Brain pericyte (primary cell): ENCODE data around the gene SEC14L5.

Source experiments
- DNase-seq: peaks from one replicate; pipeline ENCODE4 v3.0.0-alpha.2; 2012; ENCODE audit warnings: low read depth, low spot score

SEC14L5 gene

DNA sequence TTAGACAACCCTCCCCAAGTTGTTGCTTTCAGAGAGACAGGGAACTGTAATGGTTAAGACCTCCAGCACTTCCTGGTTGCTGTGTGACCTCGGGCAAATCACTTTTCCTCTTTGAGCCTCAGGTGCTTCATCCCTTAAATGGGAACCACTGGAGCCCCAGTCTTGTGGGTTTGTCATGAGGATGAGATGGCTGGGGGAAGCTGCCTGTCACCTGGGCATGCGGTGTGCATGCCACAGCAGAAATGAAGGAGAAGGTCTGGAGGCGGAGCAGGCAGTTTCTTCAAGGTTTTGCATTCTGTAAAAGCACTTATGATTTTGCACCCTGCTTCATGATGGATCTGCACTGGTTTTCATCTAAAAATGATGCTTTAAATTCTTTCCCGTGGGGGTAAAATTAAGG, 53.5 kb downstream of the SEC14L5 start:
- DNase-seq: no peak

DNA sequence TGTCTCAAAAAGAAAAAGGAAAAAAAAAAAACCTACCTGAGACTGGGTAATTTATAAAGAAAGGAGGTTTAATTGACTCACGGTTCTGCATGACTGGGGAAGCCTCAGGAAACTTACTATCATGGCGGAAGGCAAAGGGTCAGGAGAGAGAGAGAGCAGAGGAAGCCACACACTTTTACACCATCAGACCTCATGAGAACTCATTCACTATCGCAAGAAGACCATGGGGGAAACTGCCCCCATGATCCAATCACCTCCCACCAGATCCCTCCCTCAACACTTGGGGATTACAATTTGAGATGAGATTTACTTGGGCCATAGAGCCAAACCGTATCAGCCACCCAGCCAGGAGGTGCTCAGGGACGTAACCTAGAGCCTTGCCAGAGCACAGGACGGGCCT, 54.8 kb downstream of the SEC14L5 start:
- no peak for DNase-seq

DNA sequence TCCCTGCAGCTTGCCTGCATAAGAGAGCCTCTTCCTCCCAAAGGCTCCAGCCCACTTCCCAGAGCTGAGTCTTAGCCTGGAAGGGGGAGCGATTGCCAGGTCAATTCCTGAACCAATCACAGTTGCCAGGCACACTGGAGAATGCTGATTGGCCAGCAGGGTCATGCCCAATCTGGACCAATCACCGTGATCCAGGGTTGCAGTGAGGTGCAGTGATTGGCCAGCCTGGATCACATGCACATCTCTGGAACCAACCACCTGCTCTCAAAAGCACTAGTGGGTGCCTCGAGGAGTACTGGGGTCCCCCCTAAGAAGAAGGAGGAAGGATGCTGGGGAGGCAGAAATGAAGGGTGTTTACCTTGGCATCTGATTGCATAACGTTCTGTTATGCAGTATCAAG, 57.2 kb downstream of the SEC14L5 start:
- no peak for DNase-seq

DNA sequence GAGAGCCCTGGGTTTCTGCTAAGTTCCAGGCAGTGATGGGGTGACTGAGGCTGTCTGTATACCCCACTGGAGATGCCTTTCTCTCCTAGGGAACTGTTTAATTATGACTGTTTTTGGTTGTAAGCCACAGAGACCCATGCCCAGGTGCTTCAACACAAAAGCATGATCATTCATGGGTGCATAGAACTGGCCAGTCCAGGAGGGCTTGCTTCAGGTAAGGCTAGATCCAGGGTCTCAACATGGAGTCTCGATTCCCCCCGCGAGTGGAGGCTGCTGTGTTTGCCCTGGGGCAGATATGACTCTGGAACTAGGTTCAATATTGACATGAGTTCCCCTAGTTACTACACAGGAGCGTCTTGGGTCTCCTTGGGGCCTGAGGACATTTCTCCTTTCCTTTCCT, 57.8 kb downstream of the SEC14L5 start:
- DNase-seq: no peak

DNA sequence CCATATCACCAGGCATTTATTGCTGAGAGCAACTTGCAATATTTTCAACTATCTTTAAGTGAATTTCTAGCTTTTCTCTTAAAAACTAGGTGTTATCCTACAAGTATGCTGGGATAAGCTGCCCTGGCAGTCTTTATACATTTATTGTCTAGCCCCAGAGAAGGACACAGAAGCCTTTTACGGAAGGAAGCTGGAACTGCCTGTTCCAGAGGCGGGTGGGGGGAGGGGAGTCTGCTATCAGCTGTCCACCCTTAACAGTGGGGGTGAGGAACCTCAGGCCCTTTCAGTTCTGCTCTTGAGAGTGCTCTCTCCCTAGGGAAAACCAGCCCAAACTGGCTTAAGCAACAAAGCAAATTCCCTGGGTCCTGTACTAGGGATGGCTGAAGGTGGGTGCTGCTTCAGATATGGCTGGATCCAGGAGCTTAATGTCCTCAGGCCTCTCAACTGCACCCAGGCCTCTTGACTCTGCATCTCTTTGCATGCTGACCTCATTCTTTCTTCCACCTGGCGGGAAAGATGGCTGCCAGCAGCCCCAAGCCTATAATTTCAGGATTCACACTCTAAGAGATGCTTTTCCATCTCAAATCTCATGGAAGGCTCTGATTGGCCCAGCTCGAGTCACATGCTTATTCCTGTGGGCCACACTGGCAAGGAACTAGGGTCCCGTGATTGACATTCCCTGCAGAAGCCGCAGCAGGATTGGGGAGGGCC, 59.0 kb downstream of the SEC14L5 start:
- no peak for DNase-seq

DNA sequence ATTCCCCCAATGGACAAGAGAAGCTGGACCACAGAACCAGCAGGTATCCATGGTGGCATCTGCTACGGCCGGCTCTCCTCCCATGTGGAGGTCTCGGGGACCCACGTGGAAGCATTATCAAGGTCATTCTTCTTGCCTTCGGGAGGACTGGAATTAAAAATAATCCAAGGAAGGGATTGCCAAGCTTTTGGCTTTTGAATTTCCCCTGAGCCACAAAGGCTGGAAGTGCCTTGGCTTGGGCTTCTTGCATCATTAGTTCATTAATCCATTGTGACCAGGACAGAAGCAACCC, 59.5 kb downstream of the SEC14L5 start:
- DNase-seq: no peak

DNA sequence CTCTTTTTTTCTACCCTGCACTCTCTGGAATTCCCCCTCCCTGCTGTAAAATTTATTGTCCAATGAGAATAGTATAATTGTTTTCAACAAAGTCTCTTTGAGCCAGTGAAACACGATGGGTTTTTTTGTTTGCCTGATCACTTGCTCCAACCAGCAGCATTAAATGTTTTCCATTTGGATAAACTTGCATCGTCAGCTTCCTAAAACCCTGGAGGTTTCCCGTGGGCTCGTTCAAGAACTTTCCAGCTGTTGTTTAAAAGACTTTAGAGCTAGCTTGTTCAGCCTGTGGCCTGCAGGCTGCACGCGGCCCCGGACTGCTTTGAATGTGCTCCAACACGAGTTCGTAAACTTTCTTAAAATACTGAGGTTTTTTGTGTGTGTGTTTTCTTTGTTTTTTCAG, 60.7 kb downstream of the SEC14L5 start:
- no peak for DNase-seq

DNA sequence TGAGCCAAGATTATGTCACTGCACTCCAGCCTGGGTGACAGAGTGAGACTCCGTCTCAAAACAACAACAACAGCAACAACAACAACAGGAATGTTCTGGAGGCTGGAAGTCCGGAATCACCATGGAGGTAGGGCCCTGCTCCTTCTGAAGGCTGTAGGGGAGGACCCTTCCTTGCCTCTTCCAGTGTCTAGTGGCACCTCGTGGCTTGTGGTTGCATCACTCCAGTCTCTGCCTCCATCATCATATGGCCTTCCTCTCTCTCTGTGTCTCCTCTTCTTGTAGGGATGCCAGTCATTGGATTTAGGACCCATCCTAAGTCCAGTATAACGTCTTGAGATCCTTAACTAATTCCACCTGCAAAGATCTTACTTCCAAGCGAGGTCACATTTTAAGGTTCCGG, 61.6 kb downstream of the SEC14L5 start:
- no peak for DNase-seq

DNA sequence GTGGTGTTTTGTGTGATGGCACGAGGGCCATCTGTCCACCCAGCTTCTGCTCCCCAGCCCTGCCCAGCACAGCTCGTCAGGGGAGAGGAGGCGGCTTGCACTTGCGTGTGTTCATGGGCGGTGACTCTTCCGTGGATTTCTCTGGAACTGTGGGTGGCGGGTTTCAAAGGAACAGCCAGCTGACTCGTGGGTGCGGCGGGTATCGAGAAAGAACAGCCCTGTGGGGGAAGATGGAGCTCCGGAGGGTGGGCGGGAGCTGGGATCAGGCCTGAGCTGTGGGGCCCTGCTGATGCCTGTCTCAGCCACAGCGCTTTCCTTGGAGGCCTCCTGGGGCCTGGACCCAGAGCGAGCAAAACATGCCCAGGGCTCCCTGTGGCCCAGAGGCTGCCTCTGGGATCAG, 62.4 kb downstream of the SEC14L5 start:
- no peak for DNase-seq

DNA sequence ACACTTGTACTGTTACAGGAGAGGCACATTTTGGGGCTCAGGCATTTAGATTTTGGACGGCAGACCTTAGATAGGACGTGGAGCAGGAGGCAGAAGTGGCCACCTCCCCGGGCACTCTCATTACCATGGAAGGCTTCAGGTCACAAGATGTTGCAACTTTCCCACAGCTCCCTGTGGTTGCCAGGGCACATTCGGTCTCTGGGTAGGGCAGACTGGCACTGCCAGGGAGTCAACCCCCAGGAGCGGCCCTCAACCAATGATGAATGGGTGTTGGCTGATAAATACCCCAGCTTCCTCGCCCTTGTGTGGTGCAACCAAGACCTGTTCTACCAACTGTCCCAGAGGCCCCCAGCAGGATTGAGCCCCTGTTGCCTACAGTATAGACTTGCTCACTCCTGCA, 64.4 kb downstream of the SEC14L5 start:
- DNase-seq: no peak

DNA sequence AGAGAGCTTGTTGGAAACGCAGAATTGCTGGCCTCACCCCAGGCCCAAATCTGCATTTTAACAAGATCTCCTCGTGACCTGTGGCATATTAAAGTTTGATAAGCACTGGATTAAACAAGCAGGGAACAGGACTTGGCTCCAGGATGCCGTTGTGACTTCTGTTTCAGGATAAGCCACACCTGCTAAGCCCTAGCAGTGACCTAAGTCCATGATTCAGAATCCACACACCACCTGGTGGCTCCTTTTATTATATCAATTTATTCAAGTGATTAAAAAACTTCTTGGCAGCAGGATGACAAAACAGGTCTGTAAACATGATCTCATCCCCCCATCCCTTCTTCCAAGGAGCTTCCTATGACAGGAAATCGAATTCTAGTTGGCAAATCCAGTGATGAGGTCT, 66.5 kb downstream of the SEC14L5 start:
- no peak for DNase-seq

DNA sequence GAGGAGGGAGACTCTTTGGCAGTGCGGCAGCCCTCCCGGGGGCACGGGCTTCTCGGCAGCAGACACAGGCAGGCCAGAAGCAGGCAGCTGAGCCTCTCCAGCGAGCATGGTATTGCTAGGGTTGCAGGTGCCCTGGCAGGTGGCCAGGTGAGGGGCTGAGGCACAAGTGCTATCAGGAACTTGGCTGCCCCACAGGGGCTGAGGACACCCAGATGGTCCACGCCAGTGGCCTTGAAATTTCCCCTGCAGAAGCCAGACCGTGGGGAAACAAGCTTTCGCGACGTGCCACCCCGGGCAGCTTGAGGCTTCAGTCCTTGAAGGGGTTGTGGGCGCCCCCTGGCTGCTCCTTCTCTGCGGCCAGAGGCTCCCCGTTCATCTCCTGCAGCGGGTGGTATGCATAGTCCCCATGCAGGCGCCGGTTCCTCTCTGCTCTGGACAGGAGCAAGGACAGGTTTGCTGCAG, 67.1 kb downstream of the SEC14L5 start:
- DNase-seq: no peak

DNA sequence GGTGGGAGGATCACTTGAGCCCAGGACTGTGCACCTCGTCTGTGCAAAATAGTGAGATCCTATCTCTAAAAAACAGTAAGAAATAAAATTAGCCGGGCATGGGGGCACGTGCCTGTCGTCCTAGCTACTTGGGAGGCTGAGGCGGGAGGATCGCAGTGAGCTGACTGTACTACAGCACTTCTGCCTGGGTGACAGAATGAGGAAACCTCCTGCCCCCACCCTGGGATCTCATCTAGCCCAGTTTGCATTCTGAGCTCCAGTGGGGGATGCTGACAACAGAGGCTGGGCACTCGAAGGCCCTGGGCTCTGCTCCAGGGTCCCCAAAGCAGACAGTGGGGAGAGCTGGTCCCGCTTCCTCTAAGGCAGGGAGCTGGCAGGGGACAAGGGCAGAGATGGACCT, 68.5 kb downstream of the SEC14L5 start:
- DNase-seq: no peak

DNA sequence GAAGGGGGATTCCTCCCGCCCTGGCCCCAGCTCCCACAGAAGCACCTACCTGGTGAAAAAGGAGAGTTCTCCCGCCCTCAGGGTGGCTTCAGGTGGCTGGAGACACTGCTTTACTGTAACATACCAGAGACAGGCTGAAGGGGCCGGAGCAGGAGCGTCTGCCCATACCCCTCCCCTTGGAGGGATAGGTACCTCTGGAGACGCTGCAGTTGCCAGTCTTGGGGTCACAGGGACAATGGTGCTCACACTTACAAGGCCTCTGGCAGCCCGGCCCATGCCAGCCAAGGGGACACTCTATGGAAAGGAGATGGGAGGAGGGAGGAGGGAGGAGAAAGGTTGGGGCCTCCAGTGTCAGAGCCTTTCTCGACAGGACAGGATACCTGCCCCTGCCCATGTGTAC, 69.0 kb downstream of the SEC14L5 start:
- DNase-seq: no peak

DNA sequence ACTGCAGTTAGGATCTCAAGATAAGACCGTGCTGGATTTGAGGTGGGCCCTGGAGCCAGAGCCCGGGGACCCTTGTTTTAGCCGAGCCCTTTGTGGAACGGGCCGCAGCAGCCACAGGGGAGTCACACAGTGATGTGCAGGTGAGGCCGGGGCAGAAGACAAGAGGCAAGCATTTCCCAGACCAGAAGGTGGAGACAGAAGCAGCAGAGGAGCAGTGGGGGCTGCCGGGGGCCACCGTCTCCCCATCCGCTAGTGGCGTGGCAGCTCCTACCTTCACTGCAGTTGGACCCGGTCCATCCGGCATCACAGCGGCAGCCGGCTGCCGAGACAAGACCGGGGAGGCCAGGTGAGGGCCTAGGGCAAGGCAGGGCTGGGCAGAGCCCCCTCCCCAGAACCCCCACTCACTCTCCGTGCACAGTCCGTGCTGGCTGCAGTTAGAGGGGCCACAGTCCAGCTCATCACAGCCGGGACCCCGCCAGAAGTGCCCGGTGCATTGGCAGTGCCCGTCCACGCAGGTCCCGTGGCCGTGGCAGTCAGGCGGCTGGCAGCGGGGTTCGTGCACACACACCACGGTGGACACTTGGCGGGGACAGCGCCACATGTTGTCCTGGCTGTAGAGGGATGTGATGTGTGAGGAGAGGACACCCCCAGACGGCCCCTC, 69.6 kb downstream of the SEC14L5 start:
- no peak for DNase-seq

DNA sequence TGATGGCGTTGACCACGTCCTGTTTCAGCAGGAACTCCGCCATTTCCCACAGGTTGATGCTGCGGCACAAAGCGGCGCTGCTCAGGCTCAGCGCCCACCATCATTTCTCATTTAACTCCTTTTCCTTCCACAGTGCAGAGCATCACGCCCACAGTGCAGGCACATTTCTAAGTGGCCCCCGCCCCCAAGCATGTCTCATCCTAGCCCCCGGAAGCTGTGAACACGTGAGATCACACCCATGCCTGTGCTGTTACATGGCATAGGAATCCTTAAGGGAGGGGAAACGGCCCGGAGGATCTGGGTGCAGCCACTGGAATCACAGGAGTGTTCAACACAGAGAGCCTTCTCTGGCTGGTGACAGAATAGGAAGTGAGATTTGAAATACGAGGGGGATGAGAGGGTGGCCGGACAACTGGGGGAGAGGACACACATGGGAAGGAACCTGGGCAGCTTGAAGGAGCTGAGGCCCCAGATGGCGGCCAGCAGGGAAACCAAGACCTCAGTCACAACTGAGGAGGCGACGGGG, 70.9 kb downstream of the SEC14L5 start:
- DNase-seq: no peak

DNA sequence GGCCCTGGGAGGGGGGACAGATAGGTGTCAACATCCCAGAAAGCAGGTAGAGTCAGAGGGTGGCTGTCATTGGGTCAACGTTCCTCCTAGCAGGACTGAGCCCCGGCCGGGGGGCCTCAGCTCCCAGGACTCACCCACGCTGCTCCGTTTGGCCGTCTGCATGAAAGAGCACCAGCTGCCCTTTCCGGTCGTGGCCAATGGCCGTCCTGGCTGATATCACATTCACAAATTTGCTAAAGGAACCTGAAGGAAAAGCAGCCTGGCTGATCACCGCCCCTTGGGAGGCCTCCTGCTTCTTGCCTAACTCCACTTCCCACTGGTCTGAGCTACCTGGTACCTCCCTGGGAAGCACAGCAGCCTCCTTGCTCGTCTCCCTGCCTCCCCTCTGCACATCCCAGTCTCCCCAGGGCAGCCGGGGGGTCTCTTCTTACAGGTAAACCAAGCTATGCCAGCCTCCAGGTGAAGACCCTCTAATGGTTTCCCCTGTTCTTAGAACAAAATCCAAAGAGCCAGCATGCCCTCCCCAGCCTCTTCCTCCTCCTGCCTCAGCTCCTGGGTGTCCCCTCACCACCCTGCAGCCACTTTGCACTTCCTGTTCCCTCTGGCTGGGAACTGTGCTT, 72.2 kb downstream of the SEC14L5 start:
- no peak for DNase-seq

DNA sequence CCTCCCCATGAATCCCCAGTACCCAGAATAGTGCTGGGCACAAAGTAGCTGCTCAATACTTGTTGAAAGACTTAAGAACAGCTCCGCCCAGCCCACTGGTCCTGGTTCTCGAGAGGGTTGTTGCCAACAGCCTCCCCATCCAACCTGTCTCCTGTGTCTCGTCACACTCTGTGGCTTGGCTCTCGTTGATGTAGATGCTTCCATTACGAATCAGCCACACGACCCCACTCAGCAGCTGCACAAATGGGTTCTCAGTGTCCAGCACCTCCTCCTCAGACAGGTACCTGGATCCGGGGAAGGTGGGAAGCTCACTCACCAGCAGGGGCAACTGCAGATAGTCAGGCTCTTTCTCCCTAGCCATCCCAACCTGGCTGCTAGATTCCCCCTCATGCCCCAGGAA, 73.5 kb downstream of the SEC14L5 start:
- no peak for DNase-seq

DNA sequence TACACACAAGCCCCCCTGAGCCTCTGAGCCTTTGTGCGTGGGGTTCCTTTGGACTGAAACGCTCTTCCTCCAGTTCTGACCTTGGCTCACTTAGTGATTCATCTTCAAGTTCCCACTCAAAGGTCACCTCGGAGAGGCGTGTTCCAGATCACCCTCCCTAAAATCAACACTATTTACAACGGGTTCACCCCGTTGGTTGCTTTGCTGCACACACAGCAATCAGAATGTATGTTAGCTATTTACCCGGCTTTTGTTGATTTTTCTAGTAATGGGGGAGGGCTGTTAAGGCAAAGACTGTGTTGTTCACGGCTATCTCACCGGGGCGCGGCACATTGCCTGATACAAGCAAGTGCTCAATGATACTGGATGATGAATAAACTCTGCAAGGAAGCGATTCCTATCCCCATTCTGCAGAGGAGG, 74.6 kb downstream of the SEC14L5 start:
- no peak for DNase-seq

DNA sequence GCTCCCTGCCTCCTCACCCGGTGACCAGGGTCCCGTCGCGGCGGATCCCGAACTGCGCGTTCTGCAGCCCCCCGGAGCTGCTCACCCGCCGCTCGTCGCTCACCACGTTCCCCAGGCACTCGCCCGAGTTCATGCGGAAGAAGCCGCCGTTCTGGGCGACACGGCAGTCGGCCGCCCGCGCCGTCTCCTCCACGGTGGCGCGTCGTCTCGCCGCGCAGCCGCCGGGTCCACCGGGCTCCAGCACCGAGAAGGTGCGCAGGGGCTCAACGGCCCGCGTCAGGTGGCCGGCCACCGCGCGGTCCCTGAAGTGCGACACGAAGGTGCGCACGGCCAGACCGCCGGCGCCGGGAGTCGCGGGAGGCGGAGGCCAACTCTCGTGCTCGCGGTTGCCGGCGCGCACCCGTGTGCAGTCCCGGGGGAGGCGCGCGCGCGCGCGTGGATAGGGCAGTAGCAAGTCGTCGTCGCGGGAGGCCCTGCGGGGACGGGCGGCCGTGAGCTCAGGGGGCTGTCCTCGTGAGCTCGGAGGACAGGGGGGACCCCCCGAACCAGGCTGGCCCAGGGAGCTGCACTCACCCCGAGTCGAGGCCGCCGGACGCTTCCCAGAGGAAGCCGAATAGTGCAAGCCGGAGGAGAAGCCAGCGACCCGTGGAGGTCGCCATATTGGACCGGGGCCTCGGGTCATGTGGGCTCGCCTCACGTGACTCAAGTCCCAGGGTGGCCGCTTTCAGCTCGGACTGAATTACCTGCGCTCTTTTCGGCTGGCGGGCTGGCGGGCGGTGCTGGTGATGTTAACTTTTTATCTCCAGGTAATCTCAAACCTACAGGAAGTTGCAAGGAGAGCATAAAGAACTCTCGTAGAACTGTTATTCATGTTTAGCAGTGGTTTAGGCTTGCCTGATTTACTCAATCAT, 75.4 kb downstream of the SEC14L5 start, which contains the start of gene NAGPA:
Gene NAGPA, minus strand, starts transcription at position 680 of the 911 bp plus-strand sequence. Its CDS starts 21 bp downstream, at position 659.
- peak; percentile 39 for DNase-seq

DNA sequence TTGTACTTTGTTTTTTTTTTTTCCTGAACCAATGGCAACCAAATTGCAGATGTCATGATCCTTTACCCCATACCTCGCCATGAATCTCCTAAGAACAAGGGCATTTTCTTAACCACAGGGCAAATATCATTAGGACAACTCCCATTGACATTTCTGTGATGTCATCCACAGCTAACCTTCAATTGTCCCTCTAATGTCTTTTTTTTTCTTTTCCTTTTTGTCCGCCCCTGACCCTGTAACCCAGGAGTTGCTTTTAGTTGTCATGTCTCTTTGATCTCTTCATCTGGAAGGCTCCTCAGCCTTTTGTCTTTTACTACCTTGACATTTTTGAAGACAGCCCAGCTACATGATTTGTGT, 76.0 kb downstream of the SEC14L5 start:
- no peak for DNase-seq

DNA sequence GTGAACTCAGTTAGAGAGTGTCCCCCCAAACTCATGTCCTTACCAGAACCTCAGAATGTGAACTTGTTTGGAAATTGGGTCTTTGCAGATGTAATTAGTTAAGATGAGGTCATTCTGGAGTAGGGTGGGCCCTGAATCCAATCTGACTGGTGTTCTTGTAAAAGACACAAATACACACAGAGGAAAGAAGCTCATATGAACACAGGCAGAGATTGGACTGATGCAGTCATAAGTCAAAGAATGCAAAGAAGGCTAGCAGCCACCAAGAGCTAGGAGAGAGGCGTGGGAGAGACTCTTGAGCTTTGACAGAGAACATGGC, 77.7 kb downstream of the SEC14L5 start:
- no peak for DNase-seq
